ES-I3 (cell line): ENCODE results near the gene COL4A3.

ENCODE experiments used
- H3K36me3 ChIP-seq: 2 replicates; pipeline ENCODE4 v1.6.1; 2013; ENCODE audit warnings: mild to moderate bottlenecking, low read length, control low read depth, moderate library complexity; ENCODE audit not compliant: insufficient read depth
- H3K4me1 ChIP-seq: 2 replicates; pipeline ENCODE4 v1.6.1; 2013; ENCODE audit warnings: mild to moderate bottlenecking, control low read depth, low read length; ENCODE audit not compliant: insufficient read depth
- H3K9ac ChIP-seq: 2 replicates; pipeline ENCODE4 v1.6.1; 2013; ENCODE audit warnings: low read depth, mild to moderate bottlenecking, low read length, moderate library complexity
- H3K9me3 ChIP-seq: 2 replicates; pipeline ENCODE4 v1.6.1; 2013; ENCODE audit warnings: mild to moderate bottlenecking, low read length, moderate library complexity; ENCODE audit not compliant: control insufficient read depth, insufficient read depth

The COL4A3 gene

GRCh38 chr2:227179988-227180685 is 15.7 kb downstream of the COL4A3 start:
- no peaks in the 10 kb centered on the region for H3K36me3 ChIP-seq
- H3K4me1 ChIP-seq, result no peaks in the 10 kb centered on the region; the same call in 1 of the 2 replicates
- no peaks in the 10 kb centered on the region; the same call in 1 of the 2 replicates for H3K9me3 ChIP-seq
- H3K9ac ChIP-seq, result no peak overlapping the region

- Histone ChIP-seq H3K4me1 (peaks cover 4% of the 10 kb centered on the region; the same call in 1 of the 2 replicates), H3K9ac (no peak overlapping the region), H3K9me3 (no peaks in the 10 kb centered on the region; the same call in 1 of the 2 replicates), H3K36me3 (no peaks in the 10 kb centered on the region)
Observed at GRCh38 chr2:227180770-227181169, 16.3 kb downstream of the COL4A3 start.

DNA sequence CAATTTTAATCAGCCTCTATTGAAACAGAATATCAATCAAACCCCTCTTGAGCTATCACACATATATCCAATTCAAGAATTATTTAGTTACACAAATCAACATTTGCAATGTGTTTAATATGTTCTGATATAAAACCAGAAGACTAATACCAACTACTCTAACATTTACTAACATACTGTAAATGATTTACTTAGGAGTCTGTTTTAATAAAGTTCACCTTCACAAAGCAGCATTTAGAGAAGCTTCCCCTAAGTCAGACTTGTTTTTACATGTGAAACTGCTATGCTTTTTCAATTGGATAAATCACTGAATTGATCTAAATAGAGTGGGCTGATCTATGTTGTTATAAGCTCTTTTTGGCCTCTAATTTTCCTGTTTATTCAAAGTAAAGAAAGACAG is 18.3 kb downstream of the COL4A3 start:
- Histone ChIP-seq H3K9ac (no peak overlapping the region), H3K9me3 (no peaks in the 10 kb centered on the region; the same call in 1 of the 2 replicates), H3K36me3 (no peaks in the 10 kb centered on the region), H3K4me1 (peaks cover 11% of the 10 kb centered on the region)

GRCh38 chr2:227183657-227184367 is 19.4 kb downstream of the COL4A3 start:
- H3K9me3 ChIP-seq, result no peaks in the 10 kb centered on the region; the same call in 1 of the 2 replicates

GRCh38 chr2:227185615-227186232 is 21.3 kb downstream of the COL4A3 start:
- H3K9me3 ChIP-seq, result no peaks in the 10 kb centered on the region; the same call in 1 of the 2 replicates
- no peaks in the 10 kb centered on the region for H3K36me3 ChIP-seq
- H3K9ac ChIP-seq, result no peak overlapping the region
- H3K4me1 ChIP-seq, result peaks cover 18% of the 10 kb centered on the region

More at GRCh38 chr2:227183657-227184367, 19.4 kb downstream of the COL4A3 start:
- H3K36me3 ChIP-seq, result no peaks in the 10 kb centered on the region
- peaks cover 18% of the 10 kb centered on the region for H3K4me1 ChIP-seq
- no peak overlapping the region for H3K9ac ChIP-seq

GRCh38 chr2:227186751-227187150 is 22.3 kb downstream of the COL4A3 start:
- peaks cover 18% of the 10 kb centered on the region for H3K4me1 ChIP-seq
- H3K36me3 ChIP-seq, result no peaks in the 10 kb centered on the region
- H3K9ac ChIP-seq, result no peak overlapping the region
- H3K9me3 ChIP-seq, result no peaks in the 10 kb centered on the region; the same call in 1 of the 2 replicates

DNA sequence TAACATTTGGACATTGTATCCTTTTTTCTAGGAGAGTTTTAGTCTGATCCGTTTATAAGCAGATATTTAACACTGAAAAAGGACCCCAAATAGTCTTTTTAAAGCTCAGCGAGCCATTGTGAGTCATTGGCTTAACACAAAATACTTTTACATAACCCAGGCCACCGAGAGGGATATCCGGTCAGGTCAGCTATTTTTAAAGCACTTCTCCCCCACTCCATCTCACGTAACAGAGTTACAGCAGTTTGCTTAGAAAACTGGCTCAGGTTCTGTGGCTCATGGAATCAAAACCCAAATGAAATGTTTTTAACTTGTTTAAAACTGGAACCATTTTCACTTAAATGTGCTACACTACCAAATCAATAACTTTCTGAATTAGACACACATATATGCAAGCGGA is 23.9 kb downstream of the COL4A3 start:
- Histone ChIP-seq H3K9me3 (no peaks in the 10 kb centered on the region; the same call in 1 of the 2 replicates), H3K9ac (no peak overlapping the region), H3K4me1 (peaks cover 18% of the 10 kb centered on the region), H3K36me3 (no peaks in the 10 kb centered on the region)

GRCh38 chr2:227191367-227191766 is 26.9 kb downstream of the COL4A3 start:
- peaks cover 11% of the 10 kb centered on the region for H3K4me1 ChIP-seq
- H3K9ac ChIP-seq, result no peak overlapping the region
- no peaks in the 10 kb centered on the region for H3K9me3 ChIP-seq
- H3K36me3 ChIP-seq, result no peaks in the 10 kb centered on the region

GRCh38 chr2:227192491-227192890 is 28.1 kb downstream of the COL4A3 start:
- no peaks in the 10 kb centered on the region for H3K36me3 ChIP-seq
- no peaks in the 10 kb centered on the region for H3K9me3 ChIP-seq
- no peak overlapping the region for H3K9ac ChIP-seq
- peaks cover 10% of the 10 kb centered on the region for H3K4me1 ChIP-seq

GRCh38 chr2:227194219-227194618 is 29.8 kb downstream of the COL4A3 start:
- Histone ChIP-seq H3K4me1 (no peaks in the 10 kb centered on the region), H3K9ac (no peak overlapping the region), H3K9me3 (no peaks in the 10 kb centered on the region), H3K36me3 (no peaks in the 10 kb centered on the region)

- H3K9me3 ChIP-seq, result no peaks in the 10 kb centered on the region
- H3K36me3 ChIP-seq, result no peaks in the 10 kb centered on the region
- H3K9ac ChIP-seq, result no peak overlapping the region
- H3K4me1 ChIP-seq, result no peaks in the 10 kb centered on the region
Observed at GRCh38 chr2:227198866-227199265, 34.4 kb downstream of the COL4A3 start.

DNA sequence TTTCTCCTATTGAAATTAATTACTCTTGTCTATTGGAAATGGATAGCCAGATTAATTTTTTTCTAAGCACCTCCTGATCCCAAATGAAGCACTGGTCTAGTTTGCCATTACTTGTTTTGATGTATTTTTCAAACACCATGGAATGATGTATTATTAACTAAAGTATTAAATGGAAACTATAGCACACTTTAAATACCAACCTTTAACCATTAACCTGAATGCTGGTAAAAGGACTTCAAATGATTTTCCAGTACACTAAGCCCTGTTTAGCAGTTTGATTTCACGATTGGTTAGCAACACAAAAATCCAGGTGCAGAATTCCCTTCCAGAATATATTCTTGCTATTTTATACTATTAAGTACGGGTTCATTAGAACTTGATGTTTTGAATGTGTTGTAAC is 37.3 kb downstream of the COL4A3 start:
- peaks cover 4% of the 10 kb centered on the region; the same call in 1 of the 2 replicates for H3K4me1 ChIP-seq
- H3K9ac ChIP-seq, result no peak overlapping the region
- no peaks in the 10 kb centered on the region for H3K36me3 ChIP-seq
- no peaks in the 10 kb centered on the region for H3K9me3 ChIP-seq

- no peaks in the 10 kb centered on the region for H3K9me3 ChIP-seq
- H3K9ac ChIP-seq, result no peak overlapping the region
- peaks cover 14% of the 10 kb centered on the region for H3K4me1 ChIP-seq
- no peaks in the 10 kb centered on the region for H3K36me3 ChIP-seq
Observed at GRCh38 chr2:227204452-227204851, 40.0 kb downstream of the COL4A3 start.

GRCh38 chr2:227205701-227206100 is 41.3 kb downstream of the COL4A3 start:
- H3K9me3 ChIP-seq, result no peaks in the 10 kb centered on the region
- H3K9ac ChIP-seq, result no peak overlapping the region
- H3K4me1 ChIP-seq, result peaks cover 14% of the 10 kb centered on the region
- no peaks in the 10 kb centered on the region for H3K36me3 ChIP-seq
